Measurements from ENCODE around the gene INHA.

INHA gene

GRCh38 chr2:219547621-219548020, 24.5 kb upstream of the INHA start:
- TF ChIP-seq FOXP2 (optimal IDR thresholded peaks at IDR 0.05; ENCODE audit: borderline replicate concordance, extremely low read depth, extremely low read length, insufficient read depth) = no peak
- TF ChIP-seq TAF1 (IDR thresholded peaks at IDR 0.05; ENCODE audit: borderline replicate concordance, insufficient read depth, low read length) = no peak
- TF ChIP-seq SIN3A (IDR thresholded peaks at IDR 0.05; ENCODE audit: borderline replicate concordance, insufficient read depth, low read length) = no peak
- no peak for TF ChIP-seq POLR2AphosphoS5 (IDR thresholded peaks at IDR 0.05; ENCODE audit: low read depth, low read length)

GRCh38 chr2:219548990-219549389, 23.1 kb upstream of the INHA start:
- no peak for TF ChIP-seq REST (IDR thresholded peaks at IDR 0.05; ENCODE audit: insufficient read depth in 1 of 2, low read depth in 2 of 2, low read length in 2 of 2)
- no peak for TF ChIP-seq TAF1 (IDR thresholded peaks at IDR 0.05; ENCODE audit: borderline replicate concordance, insufficient read depth, low read length)

- no peak for TF ChIP-seq TAF1 (IDR thresholded peaks at IDR 0.05; ENCODE audit: borderline replicate concordance, insufficient read depth, low read length)
- no peak for TF ChIP-seq FOXP2 (optimal IDR thresholded peaks at IDR 0.05; ENCODE audit: borderline replicate concordance, extremely low read depth, extremely low read length, insufficient read depth)
- no peak for TF ChIP-seq SIN3A (IDR thresholded peaks at IDR 0.05; ENCODE audit: borderline replicate concordance, insufficient read depth, low read length)
- TF ChIP-seq POLR2AphosphoS5 (IDR thresholded peaks at IDR 0.05; ENCODE audit: low read depth, low read length) = no peak
- TF ChIP-seq REST (IDR thresholded peaks at IDR 0.05; ENCODE audit: insufficient read depth in 1 of 2, low read depth in 2 of 2, low read length in 2 of 2) = no peak
Observed at GRCh38 chr2:219549619-219550018, 22.5 kb upstream of the INHA start.

DNA sequence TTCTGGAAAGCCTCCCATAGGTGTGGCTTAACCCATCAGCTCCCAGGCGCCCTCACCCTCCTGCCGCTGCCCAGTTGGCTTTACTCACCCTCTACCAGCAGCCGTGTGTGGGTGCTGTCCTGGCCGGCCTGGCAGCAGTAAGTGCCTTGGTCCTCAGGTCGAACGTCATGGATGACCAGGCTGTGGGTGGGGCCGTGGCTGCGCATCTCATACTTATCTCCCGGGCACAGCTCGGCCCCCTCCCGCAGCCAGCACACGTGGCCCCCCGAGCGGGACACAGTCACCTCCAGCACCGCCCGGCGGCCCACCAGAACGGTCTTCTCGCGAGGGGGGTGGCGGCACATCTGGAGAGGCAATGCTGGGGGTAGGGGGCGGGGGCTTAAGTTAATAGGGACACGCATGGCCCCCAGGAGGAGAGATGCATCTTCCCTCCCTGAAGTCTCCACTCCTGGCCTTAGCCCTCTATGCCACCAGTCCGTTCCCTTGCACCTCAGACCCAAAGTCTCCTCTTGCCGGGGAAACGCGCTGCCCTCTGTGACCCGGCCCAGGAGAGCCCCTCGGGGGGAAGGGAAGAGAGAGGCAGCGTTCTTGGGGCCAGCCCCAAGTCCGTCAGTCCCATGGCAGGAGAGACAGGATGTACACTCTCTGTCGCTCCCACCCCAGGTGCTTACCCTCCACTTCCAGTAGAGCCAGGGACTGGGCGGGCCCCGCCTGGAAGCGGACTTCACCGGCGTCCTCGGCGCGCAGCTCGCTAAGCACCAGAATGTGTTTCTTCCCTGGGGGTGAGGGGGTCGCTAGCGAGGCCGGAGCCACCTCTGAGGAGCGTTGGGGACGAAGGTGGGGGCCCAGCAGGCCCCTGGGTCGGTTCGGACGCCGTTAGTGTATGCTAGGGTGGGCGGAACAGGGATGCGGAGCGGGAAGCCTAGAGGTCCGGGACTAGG, 20.4 kb upstream of the INHA start:
- TF ChIP-seq FOXP2 (optimal IDR thresholded peaks at IDR 0.05; ENCODE audit: borderline replicate concordance, extremely low read depth, extremely low read length, insufficient read depth) (no peak), POLR2AphosphoS5 (IDR thresholded peaks at IDR 0.05; ENCODE audit: low read depth, low read length) (no peak), REST (IDR thresholded peaks at IDR 0.05; ENCODE audit: insufficient read depth in 1 of 2, low read depth in 2 of 2, low read length in 2 of 2) (no peak)

DNA sequence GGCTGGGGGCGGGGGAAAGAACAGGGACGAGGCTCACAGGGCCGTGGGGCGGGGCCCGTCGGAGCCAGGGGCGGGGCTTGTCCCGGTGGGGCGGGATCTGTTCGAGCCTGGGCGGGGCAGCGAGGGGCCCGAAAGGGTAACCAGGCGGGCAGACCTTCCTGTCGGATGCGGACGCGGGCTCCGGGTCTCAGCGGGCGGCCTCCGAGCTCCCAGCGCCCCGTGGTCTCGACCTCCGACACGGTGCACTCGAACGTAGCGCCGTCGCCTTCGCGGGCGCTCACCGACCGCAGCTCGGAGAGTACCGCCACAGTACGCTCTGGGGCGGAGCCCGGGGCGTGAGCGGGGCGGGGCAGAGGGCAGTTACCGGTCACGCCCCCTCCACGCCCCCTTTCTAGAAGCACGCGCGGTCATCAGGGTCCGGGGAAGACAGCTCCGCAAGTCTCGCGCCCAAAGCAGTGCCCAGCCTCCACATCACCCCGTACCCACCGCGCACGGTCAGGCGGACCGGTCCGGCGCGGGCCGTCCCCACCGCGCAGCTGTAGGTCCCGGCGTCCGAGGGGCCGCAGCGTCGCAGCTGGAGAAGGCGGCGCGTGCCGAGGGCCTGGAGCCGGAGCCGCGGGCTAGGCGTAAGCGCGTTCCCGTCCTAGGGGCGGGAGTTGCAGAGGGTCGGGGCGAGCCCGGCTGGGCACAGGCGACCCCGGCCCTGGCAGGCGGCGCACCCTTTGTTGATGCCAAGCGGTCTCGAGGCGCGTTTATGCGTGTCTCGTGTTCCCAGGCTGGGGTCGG, 19.5 kb upstream of the INHA start:
- TF ChIP-seq POLR2AphosphoS5 (IDR thresholded peaks at IDR 0.05; ENCODE audit: low read depth, low read length) = no peak; the same call in 1 of the 2 replicates
- peak; percentile 6 for TF ChIP-seq FOXP2 (optimal IDR thresholded peaks at IDR 0.05; ENCODE audit: borderline replicate concordance, extremely low read depth, extremely low read length, insufficient read depth)
- no peak for TF ChIP-seq REST (IDR thresholded peaks at IDR 0.05; ENCODE audit: insufficient read depth in 1 of 2, low read depth in 2 of 2, low read length in 2 of 2)
- TF ChIP-seq TAF1 (IDR thresholded peaks at IDR 0.05; ENCODE audit: borderline replicate concordance, insufficient read depth, low read length) = no peak
- TF ChIP-seq SIN3A (IDR thresholded peaks at IDR 0.05; ENCODE audit: borderline replicate concordance, insufficient read depth, low read length) = no peak

Data from PFSK-1 (cell line).